Osteocyte (in vitro differentiated cells): ENCODE data around the gene FAM200B. TPM values are rescaled to one million over a fixed set of nuclear protein-coding genes. Genes with fewer than 3 reads are reported as not detected.

Experiments used
- DNase-seq: peaks from one replicate; pipeline ENCODE4 v3.0.0; 2021; ENCODE audit warnings: mixed read lengths; ENCODE audit not compliant: unreplicated experiment; ENCODE audit errors: extremely low spot score
- H3K27ac Mint-ChIP-seq: one replicate; pipeline ENCODE4 v1.8.0; 2021; ENCODE audit warnings: mild to moderate bottlenecking, mixed read lengths; ENCODE audit not compliant: unreplicated experiment
- H3K27me3 Mint-ChIP-seq: one replicate; pipeline ENCODE4 v1.8.0; 2021; ENCODE audit warnings: mixed read lengths; ENCODE audit not compliant: unreplicated experiment
- H3K36me3 Mint-ChIP-seq: one replicate; pipeline ENCODE4 v1.8.0; 2021; ENCODE audit warnings: mixed read lengths; ENCODE audit not compliant: unreplicated experiment
- H3K4me1 Mint-ChIP-seq: one replicate; pipeline ENCODE4 v1.8.0; 2021; ENCODE audit warnings: mixed read lengths; ENCODE audit not compliant: unreplicated experiment
- H3K4me3 Mint-ChIP-seq: one replicate; pipeline ENCODE4 v1.8.0; 2021; ENCODE audit warnings: mild to moderate bottlenecking, moderate library complexity, mixed read lengths; ENCODE audit not compliant: unreplicated experiment
- H3K9me3 Mint-ChIP-seq: one replicate; pipeline ENCODE4 v1.8.0; 2021; ENCODE audit warnings: mixed read lengths; ENCODE audit not compliant: unreplicated experiment
- CTCF ChIP-seq: fragments of 200-600 bp; sonication (generic); IDR thresholded peaks from 2 replicates; pipeline ENCODE4 v1.5.0; 2021; ENCODE audit warnings: antibody characterized with exemption, mild to moderate bottlenecking, moderate library complexity
- total RNA-seq: library from RNA; stranded (reverse); gene quantifications from 2 replicates; pipeline ENCODE4 v1.2.1, GENCODE V29; 2021

The FAM200B gene
- total RNA-seq, 1 donor from 2014 or later, result 45.0 TPM

DNA sequence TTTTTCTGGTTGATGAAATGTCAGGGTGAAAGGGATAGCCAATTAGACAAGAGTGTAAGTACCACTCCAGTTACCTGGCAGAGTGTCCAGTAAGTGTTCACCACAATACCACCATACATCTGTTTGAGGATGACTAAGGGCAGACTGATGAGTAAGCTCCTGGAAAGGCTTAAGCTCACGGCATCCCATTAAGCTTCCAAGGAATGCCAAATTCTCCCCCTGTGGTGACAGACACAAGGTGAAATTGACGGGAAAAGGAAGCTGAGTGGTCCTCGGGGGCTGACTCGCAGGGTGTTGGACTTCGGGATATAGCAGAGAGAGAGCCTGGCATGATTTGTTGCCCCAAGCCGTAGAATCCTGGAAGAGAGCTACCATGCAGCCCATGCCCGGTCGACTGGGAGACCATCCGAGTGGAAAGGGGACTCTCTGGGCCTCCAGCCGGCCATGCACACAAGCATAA lies 13.6 kb downstream of the FAM200B start:
- no peak for DNase-seq
- Mint-ChIP-seq H3K27ac (no peak overlapping the region), H3K36me3 (no peaks in the 10 kb centered on the region)

GRCh38 chr4:15695729-15696128 lies 14.1 kb downstream of the FAM200B start:
- H3K4me1 Mint-ChIP-seq, result peaks cover 32% of the 10 kb centered on the region
- H3K36me3 Mint-ChIP-seq, result no peaks in the 10 kb centered on the region
- TF ChIP-seq CTCF, result no peak
- H3K27ac Mint-ChIP-seq, result no peak overlapping the region
- no peak overlapping the region for H3K4me3 Mint-ChIP-seq
- no peaks in the 10 kb centered on the region for H3K27me3 Mint-ChIP-seq
- no peak for DNase-seq
- H3K9me3 Mint-ChIP-seq, result no peaks in the 10 kb centered on the region

More for the DNA sequence above, 13.6 kb downstream of the FAM200B start:
- peaks cover 37% of the 10 kb centered on the region for H3K4me1 Mint-ChIP-seq
- no peak for TF ChIP-seq CTCF
- no peaks in the 10 kb centered on the region for H3K27me3 Mint-ChIP-seq
- H3K9me3 Mint-ChIP-seq, result no peaks in the 10 kb centered on the region
- no peak overlapping the region for H3K4me3 Mint-ChIP-seq

- H3K4me3 Mint-ChIP-seq, result no peak overlapping the region
- H3K27ac Mint-ChIP-seq, result no peak overlapping the region
- H3K27me3 Mint-ChIP-seq, result no peaks in the 10 kb centered on the region
- H3K4me1 Mint-ChIP-seq, result peaks cover 21% of the 10 kb centered on the region
- H3K36me3 Mint-ChIP-seq, result no peaks in the 10 kb centered on the region
- no peaks in the 10 kb centered on the region for H3K9me3 Mint-ChIP-seq
- DNase-seq, result no peak
- TF ChIP-seq CTCF, result no peak
Observed at GRCh38 chr4:15696866-15697265, 15.2 kb downstream of the FAM200B start.

DNA sequence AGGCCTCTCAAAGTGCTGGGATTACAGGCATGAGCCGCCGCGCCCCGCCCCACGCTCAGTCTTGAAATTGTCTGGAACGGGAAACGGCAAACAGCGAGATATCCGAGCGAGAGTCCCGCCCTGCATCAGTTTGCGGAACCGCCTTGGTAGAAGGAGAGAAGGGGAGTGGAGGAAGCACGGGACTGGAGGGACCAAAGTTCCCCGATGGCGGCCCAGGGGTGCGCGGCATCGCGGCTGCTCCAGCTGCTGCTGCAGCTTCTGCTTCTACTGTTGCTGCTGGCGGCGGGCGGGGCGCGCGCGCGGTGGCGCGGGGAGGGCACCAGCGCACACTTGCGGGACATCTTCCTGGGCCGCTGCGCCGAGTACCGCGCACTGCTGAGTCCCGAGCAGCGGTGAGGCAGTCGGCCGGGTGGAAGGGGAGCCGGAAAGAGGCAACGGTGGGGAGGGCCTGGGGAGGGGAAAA lies 21.3 kb downstream of the FAM200B start, which contains the start of gene BST1:
TSS of gene BST1 (plus strand) at position 125 of the 463 bp plus-strand sequence. CDS start at position 205, 80 bp downstream.
- Mint-ChIP-seq H3K36me3 (no peaks in the 10 kb centered on the region), H3K4me1 (peaks cover 20% of the 10 kb centered on the region), H3K9me3 (no peaks in the 10 kb centered on the region), H3K4me3 (no peak within 1 kb of the TSS), H3K27me3 (no peaks in the 10 kb centered on the region), H3K27ac (no peak within 1 kb of the TSS)
- TF ChIP-seq CTCF, result no peak
- DNase-seq, result no peak

DNA sequence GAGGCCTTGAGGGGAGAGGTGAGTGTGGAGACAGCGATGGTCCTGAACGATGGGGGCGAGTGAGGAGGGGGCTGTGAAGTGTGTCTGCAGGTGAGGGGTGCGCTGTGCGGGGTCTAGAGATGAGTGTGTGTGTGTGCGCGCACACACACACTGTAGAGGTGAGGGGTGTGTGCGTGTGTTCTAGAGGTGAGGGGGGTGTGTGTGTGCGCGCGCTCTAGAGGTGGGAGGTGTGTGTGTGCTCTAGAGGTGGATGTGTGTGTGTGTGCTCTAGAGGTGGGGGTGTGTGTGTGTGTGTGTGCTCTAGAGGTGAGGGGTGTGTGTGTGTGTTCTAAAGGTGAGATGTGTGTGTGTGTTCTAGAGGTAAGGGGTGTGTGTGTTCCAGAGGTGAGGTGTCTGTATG lies 21.8 kb downstream of the FAM200B start:
- Mint-ChIP-seq H3K9me3 (no peaks in the 10 kb centered on the region), H3K4me1 (peaks cover 20% of the 10 kb centered on the region), H3K27me3 (no peaks in the 10 kb centered on the region), H3K4me3 (no peak overlapping the region), H3K36me3 (no peaks in the 10 kb centered on the region), H3K27ac (no peak overlapping the region)
- no peak for TF ChIP-seq CTCF
- no peak for DNase-seq
